ENCODE data around the gene RALBP1. TPM values are rescaled to one million over a fixed set of nuclear protein-coding genes. Genes with fewer than 3 reads are reported as not detected.
"Not testable (repeated sequence)": the region's sequence is repeated elsewhere in the genome, so short reads cannot be mapped to it uniquely, and the experiment has no call there.

RALBP1 gene
- total and polyA plus RNA-seq, 12 donors, result 22.5 to 59.9 (median 44.8) TPM

DNA sequence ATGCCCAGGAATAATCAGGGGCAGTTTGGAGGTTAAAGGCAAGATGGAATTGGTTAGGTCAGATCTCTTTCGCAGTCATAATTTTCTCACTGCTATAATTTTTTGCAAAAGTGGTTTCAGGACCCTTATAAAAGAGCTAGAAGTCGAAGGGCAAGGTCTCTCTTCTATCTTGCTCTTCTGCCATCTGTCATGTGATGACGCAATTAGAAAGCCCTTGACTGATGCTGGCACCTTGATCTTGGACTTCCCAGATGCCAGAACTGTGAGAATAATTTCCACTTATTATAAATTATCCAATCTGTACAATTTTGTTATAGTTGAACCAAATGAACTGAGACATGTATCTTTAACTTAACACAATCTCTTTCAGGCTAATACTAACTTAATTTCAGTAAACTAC lies 6.3 kb upstream of the RALBP1 start:
- Histone ChIP-seq H3K27ac (no peak overlapping the region), H3K4me1 (replicated peaks in 1 of 2) (no peaks in the 10 kb centered on the region), H3K9me3 (replicated peaks in 1 of 3) (peaks cover 0 to 8% (median 0%) of the 10 kb centered on the region in 3 donors), H3K36me3 (replicated peaks in 1 of 2) (no peaks in the 10 kb centered on the region), H3K4me3 (no peak overlapping the region), H3K27me3 (no peaks in the 10 kb centered on the region)
- DNase-seq, result no peak
- no peak for TF ChIP-seq POLR2A (IDR thresholded peaks at IDR 0.05)
- TF ChIP-seq, protein P1, sequence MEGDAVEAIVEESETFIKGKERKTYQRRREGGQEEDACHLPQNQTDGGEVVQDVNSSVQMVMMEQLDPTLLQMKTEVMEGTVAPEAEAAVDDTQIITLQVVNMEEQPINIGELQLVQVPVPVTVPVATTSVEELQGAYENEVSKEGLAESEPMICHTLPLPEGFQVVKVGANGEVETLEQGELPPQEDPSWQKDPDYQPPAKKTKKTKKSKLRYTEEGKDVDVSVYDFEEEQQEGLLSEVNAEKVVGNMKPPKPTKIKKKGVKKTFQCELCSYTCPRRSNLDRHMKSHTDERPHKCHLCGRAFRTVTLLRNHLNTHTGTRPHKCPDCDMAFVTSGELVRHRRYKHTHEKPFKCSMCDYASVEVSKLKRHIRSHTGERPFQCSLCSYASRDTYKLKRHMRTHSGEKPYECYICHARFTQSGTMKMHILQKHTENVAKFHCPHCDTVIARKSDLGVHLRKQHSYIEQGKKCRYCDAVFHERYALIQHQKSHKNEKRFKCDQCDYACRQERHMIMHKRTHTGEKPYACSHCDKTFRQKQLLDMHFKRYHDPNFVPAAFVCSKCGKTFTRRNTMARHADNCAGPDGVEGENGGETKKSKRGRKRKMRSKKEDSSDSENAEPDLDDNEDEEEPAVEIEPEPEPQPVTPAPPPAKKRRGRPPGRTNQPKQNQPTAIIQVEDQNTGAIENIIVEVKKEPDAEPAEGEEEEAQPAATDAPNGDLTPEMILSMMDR (IDR thresholded peaks at IDR 0.05), result no peak
- 41 to 58% (median 46%) methylated on average over 3 of the region's 3 CpGs for WGBS, 4 donors
- intact Hi-C loops (cut with DNase I), result no loop called here

DNA sequence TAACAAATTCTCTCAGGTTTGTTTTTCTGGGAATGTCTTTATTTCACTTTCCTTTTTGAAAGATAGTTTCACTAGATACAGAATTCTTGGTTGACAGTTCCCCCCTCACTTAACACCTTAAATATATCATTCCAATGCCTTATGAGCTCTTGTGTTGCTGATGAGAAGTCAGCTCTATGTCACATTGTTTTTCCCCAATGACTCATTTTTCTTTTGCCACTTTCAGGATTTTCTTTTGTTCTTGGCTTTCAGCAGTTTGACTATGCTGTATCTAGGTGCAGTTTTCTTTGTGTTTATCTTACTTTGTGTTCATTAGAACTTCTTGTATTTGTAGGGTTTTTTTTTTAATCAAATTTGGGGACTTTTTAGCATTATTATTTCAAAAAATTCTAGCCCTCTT lies 5.6 kb upstream of the RALBP1 start:
- Histone ChIP-seq H3K9me3 (replicated peaks in 1 of 3) (peaks cover 0 to 8% (median 0%) of the 10 kb centered on the region in 3 donors), H3K36me3 (replicated peaks in 1 of 2) (no peaks in the 10 kb centered on the region), H3K4me3 (no peak overlapping the region), H3K4me1 (replicated peaks in 1 of 2) (no peaks in the 10 kb centered on the region), H3K27me3 (no peaks in the 10 kb centered on the region), H3K27ac (no peak overlapping the region)
- intact Hi-C loops (cut with DNase I), result no loop called here
- TF ChIP-seq, protein P1 (IDR thresholded peaks at IDR 0.05), result no peak
- TF ChIP-seq POLR2A (IDR thresholded peaks at IDR 0.05), result no peak
- no peak for DNase-seq

DNA sequence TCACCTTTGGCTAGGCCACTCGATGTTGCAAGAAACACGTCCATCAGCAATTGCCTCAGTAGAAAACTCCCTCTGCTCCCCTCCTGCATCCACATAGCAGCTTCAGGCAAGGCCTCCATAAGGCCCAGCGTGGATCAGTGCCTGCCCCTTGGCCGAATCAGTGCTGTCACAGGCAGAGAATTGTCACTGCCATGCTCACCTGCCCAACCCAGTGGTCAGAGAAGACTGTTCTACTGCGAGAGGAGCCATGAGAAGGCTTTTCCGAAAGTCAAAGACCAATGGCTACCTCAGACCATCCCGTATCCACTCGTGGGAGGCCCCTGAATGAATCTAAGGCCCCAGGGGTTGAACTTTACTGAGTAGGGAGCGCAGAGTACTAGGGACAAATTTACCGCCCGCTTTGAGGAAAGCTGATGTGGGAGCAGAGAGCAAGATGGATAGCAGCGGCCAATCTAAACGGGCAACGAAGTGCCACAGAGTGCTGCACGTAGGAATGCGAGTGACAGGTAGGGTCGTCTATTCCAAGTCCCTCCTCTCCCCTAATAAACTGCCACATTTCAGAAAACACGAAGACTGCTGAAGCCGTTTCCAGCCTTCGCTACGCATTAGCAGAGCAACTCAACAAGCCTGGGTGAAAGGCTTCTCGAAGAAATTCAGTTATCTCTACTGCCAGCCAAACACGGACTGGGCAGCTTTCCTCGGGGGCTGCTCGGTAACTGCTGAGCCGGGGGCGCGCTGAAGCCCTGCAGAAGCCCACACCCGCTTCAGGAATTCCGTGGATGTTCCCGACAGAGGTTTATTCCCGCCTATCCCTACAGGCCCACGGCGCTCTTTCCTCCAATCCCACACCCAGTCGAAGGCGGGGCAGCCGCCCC lies 968 bp upstream of the RALBP1 start:
- no peak for TF ChIP-seq POLR2A (IDR thresholded peaks at IDR 0.05)
- TF ChIP-seq, protein P1 (IDR thresholded peaks at IDR 0.05), result peak in 1 of 6 experiments; percentile 12
- H3K36me3 ChIP-seq (replicated peaks in 1 of 2), result no peaks in the 10 kb centered on the region
- peak overlapping the region; percentile 38 to 94 (median 66) for H3K4me3 ChIP-seq
- intact Hi-C loops (cut with DNase I), result no loop called here
- no peaks in the 10 kb centered on the region for H3K27me3 ChIP-seq
- H3K27ac ChIP-seq, result peak overlapping the region; percentile 70 to 93 (median 88)
- H3K4me1 ChIP-seq (replicated peaks in 1 of 2), result peaks cover 6 to 13% of the 10 kb centered on the region in 2 donors
- peak in 2 of 7 donors; percentile 6 to 51 for DNase-seq
- H3K9me3 ChIP-seq (replicated peaks in 1 of 3), result no peaks in the 10 kb centered on the region
- WGBS, 4 donors, result 27 to 57% (median 28%) methylated on average over 22 to 37 of the region's 37 CpGs

DNA sequence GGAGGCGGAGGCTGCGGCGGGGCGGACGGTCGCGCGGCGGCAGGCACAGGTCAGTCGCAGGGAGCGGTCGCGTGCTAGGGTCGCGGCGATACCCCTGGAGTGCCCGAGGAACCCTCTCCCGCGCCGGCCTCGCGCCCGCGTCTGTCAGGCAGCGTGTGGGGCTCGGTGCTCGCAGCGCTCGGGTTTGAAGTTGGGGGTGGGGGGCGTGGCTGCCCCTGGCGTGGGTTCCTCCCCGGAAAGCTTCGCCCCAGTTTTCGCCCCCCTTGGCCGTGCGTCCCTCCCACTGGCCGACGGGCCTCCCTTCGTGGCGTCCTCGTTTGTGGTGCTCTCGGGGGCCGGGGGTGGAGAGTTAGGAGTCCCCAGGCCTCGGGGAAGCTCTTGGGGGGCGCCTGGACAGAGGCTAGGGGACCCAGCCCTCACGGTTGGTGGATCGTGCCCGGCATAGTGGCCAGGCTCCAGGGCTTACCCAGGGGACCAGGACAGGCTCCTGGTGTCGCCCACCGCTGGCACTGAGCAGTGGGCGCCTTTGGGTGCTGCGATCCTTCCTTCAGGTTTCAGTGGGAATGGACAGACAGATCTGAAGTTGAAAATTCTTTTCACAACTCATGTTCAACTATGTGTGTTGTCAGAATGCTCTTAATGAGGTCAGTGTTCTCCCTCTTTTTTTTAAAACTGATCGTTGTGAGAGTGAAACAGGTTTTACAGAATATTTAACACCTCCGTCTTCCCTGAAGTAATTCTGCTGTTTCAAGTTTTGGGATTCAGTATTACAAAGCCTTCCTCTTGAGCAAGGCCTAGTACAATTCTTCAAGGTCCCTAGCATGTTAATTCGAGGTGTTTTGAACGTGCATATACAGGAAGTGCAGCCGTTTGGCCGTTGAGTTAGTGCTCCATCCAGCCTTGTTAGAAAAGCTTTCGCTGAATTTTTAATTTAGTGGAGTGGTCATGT lies 604 bp downstream of the RALBP1 start:
- 0 to 1% (median 0%) methylated on average over 13 to 59 of the region's 59 CpGs for WGBS, 4 donors
- TF ChIP-seq, protein P1 (IDR thresholded peaks at IDR 0.05), result no peak
- peak in 1 of 2 donors; percentile 71 for TF ChIP-seq POLR2A (IDR thresholded peaks at IDR 0.05)
- DNase-seq, result peak in 4 of 7 donors; percentile 9 to 67 (median 34)

DNA sequence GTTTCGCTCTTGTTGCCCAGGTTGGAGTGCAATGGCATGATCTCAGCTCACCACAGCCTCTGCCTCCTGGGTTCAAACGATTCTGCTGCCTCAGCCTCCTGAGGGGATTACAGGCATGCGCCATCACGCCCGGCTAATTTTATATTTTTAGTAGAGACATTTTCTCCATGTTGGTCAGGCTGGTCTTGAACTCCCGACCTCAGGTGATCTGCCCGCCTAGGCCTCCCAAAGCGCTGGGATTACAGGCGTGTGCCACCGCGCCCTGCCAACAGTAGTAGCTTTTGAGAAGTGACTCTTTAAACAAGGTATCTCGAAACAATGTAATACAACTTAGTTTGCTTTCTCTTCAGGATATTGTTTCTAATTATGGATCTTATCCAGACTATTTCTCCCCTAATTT lies 1.6 kb downstream of the RALBP1 start:
- H3K36me3 ChIP-seq (replicated peaks in 1 of 2); DNase-seq; H3K27me3 ChIP-seq; H3K4me3 ChIP-seq; H3K9me3 ChIP-seq (replicated peaks in 1 of 3); intact Hi-C loops (cut with DNase I): not testable (repeated sequence)
- peak overlapping the region in 1 of 5 donors; percentile 88 for H3K27ac ChIP-seq
- H3K4me1 ChIP-seq (replicated peaks in 1 of 2), result peaks cover 6 to 13% of the 10 kb centered on the region in 2 donors
- WGBS, 4 donors, result 89 to 94% (median 93%) methylated on average over 12 of the region's 12 CpGs

More for the DNA sequence above, 604 bp downstream of the RALBP1 start:
- intact Hi-C loops (cut with DNase I), result no loop called here
- peak overlapping the region; percentile 50 to 94 (median 84) for H3K4me3 ChIP-seq
- peak overlapping the region; percentile 51 to 95 (median 88) for H3K27ac ChIP-seq
- H3K27me3 ChIP-seq, result no peaks in the 10 kb centered on the region
- H3K9me3 ChIP-seq (replicated peaks in 1 of 3), result no peaks in the 10 kb centered on the region
- peaks cover 6 to 13% of the 10 kb centered on the region in 2 donors for H3K4me1 ChIP-seq (replicated peaks in 1 of 2)
- H3K36me3 ChIP-seq (replicated peaks in 1 of 2), result no peaks in the 10 kb centered on the region

Measured in adrenal gland (tissue), 12 donors.